Ramos (cell line): Measurements from ENCODE around the gene MAGI2.

ENCODE experiments used
- in situ Hi-C: fragments of 300-500 bp; cut with MboI; formaldehyde crosslinking; loops from one replicate; pipeline ENCODE4 v1.14.3; 2022; ENCODE audit warnings: low sequenced_read_pairs; ENCODE audit not compliant: unreplicated experiment

MAGI2 gene

GRCh38 chr7:78151229-78151628 lies 1302.2 kb downstream of the MAGI2 start:
- in situ Hi-C loops: no loop called here

DNA sequence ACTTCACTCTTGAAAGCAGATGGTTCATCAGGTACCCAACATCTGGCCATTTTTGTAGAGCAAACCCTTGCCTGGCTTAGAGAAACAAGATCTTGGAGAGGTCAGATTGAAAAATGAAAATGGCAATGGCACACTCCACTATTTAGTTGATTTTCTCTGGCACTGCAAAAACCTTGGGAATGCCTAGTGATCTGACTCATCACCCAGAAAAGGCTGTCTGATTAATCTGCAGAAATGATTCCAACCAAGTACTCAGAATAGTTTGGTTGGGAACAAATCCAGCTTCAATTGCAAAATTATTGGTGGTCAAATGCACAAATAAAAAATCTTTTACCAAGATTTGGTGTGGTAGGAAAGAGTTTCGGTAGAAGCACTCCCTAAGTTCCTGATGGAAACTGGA lies 1303.7 kb downstream of the MAGI2 start:
- in situ Hi-C loops: no loop called here

DNA sequence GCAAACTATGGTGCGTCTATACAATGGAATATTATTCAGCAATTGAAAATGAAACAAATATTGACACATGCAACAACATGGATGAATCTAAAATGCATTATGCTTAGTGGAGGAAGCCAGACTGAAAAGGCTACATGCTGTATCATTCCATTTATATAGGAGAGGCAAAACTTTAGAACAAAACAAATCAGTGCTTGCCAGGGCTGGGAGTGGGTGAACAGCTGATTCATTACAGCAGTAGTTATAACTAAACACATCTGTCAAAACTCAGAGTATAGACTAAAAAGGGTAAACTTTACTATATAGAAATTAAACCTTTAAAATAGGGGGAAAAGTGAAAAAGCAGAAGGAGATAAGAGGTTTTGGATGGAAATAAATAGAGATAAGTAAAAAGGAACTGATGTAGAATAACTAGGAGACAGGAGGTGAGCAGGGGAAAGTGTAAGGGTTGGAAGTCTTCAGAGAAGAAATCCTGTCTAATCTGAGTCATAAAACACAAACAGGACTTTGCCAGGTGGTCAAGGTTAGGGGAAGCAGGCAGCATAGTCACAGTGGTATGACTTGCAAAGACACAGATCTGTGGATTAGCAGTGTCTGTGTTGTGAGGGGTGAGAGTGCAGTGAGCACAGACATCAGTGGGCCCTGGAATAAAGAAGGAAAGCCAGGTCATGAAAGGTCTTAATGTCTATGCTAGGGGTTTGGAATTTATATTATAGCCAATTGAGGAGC lies 1305.1 kb downstream of the MAGI2 start:
- in situ Hi-C loops: no loop called here

DNA sequence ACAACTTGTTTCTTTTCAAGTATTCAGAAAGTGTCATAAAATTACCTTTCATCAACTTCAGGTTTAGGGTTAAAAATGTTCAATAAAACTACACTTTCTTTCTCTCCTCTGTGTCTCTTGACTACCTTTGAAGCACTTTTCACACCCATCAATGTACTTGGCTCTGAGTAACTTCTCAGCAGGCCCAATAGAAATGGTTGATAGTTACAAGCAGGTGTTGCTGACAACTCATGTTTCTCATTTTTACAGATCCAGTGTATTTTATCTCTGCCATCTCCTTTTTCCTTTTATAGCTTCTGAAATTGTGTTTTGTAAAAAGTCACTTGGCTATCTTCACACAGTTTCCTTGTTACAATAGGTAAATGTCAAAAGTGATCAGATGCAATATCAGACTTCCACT lies 1306.9 kb downstream of the MAGI2 start:
- in situ Hi-C loops: no loop called here

- in situ Hi-C loops: no loop called here
Observed at GRCh38 chr7:78143661-78144060, 1309.8 kb downstream of the MAGI2 start.

DNA sequence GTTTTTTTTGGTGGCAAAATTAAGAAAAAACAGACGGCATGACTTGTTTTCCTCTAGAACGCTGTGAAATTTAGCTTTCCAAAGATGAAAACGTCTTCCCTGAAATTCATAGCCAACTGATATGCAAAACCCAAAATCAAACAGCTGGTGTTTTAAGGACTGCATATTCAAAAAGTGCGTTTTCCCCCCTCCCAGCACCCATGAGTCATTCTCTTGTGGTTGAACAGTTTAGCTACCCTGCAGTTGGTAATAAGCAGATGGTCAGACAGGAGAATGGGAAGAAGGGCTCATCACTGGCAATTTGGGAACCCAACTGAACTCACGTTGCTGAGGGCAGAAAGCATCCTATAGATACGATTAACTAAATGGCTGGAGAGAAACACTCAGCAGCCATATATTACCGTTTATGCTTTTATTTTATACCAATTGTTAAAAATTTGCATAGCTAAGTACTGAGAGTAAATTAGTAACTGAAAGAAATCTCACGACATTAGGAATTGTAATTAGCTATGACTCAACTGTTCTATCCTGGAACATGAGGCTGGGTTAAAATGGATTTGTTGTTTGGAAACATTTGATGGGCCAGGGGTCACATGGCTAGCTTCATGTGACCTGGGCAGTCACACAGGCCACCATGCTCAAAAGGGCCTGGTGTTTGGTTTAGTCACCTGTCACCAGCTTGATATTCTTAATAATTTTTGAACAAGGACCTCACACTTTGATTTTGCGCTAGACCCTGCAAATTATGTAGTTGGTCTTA lies 1311.8 kb downstream of the MAGI2 start:
- in situ Hi-C loops: no loop called here

GRCh38 chr7:78140109-78140508 lies 1313.4 kb downstream of the MAGI2 start:
- in situ Hi-C loops: no loop called here

DNA sequence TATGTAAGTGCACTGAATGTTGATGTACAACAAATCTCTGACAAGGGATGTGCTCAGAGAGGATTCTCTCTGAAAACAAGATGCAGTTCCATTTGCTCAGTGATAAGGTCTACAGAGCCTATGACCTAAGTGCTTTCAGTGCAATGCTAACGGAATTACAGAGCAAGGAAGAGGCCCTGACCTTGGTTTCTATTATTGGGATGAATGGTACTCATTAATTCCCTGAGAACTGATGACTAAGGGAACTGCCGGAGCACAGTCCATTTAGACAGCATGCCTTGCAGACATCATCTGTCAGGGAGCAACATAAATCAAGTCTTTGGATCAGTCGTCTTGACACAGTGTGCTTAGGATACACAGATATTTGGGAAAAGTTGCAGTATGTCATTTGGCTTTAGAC lies 1314.1 kb downstream of the MAGI2 start:
- in situ Hi-C loops: no loop called here

GRCh38 chr7:78134774-78135173 lies 1318.7 kb downstream of the MAGI2 start:
- in situ Hi-C loops: no loop called here

DNA sequence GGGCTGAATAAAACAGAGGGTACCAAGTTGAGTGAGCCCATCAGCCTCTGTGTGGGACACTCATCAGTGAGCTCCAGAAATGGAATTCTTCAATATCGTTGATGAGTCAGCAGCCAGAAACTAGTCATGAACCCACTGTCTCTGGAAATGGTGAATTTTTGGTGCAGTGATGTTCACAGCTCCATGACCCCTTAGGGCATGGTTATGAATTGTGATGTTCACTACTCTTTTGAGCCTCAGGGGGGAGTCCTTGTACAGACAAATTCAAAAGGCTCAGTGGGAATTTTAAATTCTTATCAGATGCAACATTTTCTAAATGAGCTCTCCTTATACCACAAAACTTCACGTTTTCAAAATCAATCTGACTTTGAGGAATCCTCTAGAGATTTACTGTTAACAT lies 1319.2 kb downstream of the MAGI2 start:
- in situ Hi-C loops: no loop called here

- in situ Hi-C loops: no loop called here
Observed at GRCh38 chr7:78130446-78131215, 1322.8 kb downstream of the MAGI2 start.

- in situ Hi-C loops: no loop called here
Observed at GRCh38 chr7:78129865-78130264, 1323.6 kb downstream of the MAGI2 start.

DNA sequence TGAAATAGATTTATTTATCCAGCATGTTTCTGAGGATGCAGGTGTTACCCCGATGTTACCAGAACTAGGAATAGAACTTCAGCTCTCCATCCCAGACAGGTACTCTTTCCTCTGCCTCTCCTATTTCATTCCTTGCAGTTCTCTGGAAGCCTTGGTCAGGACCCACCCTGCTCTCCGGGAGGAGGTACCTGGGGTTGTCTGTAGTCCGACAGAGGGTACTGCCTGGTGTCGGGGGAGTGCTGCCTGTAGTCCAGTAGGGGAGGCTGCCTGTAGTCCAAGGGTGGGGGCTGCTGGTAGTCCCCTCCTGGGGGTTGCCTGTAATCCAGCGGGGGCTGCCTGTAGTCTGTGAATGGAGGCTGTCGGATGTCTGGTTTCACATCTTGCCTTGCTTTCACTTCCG lies 1326.5 kb downstream of the MAGI2 start:
- in situ Hi-C loops: no loop called here

DNA sequence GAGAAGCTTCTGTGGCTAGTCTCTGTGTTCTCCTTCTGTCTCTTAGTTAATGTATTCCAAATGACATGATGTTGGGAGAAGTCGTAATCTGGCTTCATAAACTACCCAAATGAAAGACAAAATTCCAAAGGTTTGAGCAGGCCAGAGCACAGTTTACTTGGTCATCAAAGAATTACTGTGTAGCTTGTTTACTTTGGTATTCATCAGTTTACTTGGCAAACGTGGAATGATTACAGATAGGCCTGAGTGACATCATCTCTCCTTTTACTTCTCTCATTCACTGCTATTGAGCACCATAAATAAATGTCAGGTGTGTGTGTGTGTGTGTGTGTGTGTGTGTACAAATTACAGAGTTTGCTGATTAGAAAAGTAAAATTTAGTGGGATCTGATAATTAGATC lies 1327.6 kb downstream of the MAGI2 start:
- in situ Hi-C loops: no loop called here

- in situ Hi-C loops: no loop called here
Observed at GRCh38 chr7:78124216-78124615, 1329.3 kb downstream of the MAGI2 start.

DNA sequence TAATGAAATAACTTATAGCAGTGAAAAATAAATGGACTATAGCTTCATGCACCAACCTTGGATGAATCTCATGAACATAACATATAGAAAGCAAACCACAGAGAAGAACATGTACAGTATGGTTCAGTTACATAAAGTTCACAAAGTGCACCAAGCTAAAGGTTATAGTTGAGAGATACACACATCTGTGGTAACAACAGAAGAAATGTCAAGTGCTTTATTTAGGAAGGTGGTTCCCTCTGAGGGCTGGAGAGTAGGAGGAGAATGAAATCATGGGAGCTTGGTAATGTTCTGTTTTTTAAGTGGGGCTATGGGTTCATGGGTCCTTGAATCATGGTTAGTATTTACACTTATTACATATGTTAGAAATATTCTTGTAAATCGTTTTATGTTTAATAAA lies 1331.6 kb downstream of the MAGI2 start:
- in situ Hi-C loops: no loop called here

GRCh38 chr7:78118470-78118869 lies 1335.0 kb downstream of the MAGI2 start:
- in situ Hi-C loops: no loop called here

DNA sequence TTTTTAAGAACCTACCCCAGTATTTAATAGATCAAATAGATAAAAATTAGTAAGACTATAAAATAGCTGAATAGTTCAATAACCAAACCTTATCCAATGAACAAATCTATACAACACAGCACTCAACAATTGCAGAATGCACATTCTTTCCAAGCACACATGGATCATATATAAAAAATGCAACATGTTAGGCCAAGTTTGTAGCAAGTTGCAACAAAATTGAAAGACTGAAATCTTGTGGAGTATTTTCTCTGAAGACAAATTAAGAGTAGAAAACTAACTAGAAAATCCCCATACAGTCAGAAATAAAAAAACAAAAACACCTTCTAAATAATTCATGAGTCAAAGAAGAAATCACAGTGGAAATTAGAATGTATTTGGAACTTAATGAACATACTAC lies 1337.6 kb downstream of the MAGI2 start:
- in situ Hi-C loops: no loop called here

DNA sequence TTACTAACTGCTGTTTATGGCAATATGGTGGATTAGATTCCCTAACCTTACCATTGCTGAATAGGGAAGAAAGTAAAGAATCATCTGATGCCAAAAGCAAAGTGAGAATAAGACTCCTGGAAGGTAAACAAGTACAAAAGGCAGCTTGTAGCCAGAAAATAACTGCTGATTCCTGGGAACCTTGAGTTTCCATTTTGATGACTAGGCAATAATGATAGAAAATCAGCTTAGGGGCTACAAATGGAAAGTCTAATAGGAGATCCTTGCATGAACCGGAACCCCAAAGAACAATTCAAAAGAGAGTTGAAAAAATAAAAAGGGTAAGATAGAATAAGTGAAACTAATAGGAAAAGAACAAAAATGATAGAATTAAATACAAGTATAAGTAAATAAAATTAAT lies 1338.5 kb downstream of the MAGI2 start:
- in situ Hi-C loops: no loop called here

GRCh38 chr7:78112488-78112887 lies 1341.0 kb downstream of the MAGI2 start:
- in situ Hi-C loops: no loop called here

DNA sequence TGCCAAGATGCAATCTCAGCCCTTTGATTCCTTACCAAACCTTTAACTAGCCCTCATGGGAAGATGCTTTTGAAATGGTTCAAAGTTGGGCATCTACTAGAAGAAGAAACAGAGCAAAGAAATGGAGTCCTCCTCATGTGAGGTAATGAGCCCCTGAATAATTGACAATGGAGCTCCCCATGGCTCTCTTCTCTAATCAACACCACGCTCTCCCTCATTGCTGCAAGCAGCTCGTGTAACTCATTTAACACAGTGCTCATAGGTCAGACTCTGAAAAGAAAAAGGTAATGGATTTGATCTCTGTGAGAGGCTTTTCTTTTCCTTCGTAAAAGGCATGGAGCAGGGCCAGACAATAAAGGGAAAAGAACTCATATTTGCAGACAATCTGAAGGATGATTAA lies 1342.1 kb downstream of the MAGI2 start:
- in situ Hi-C loops: no loop called here
